Sigmoid colon (tissue), 4 donors: ENCODE measurements around the gene CDC20.

Experiments
- EP300 ChIP-seq, 4 donors: sonication (generic); formaldehyde crosslinking; IDR thresholded peaks; one replicate each; pipeline ENCODE4 v1.6.1; 2017; ENCODE audit warnings: antibody characterized with exemption in 4 of 4
- POLR2A ChIP-seq, 2 donors: fragments of 450-650 bp; IDR thresholded peaks; one replicate each; pipeline ENCODE4 v1.6.1; 2016; ENCODE audit warnings: antibody characterized with exemption in 2 of 2, mild to moderate bottlenecking in 2 of 2, moderate library complexity in 2 of 2
- TF ChIP-seq, protein P1 (sequence below), 4 experiments: fragments of 450-650 bp in 3 of 4; fragments of 200-600 bp in 1 of 4; IDR thresholded peaks; one replicate each; pipeline ENCODE4 v1.5.1; 2016 to 2019; ENCODE audit warnings: antibody characterized with exemption in 4 of 4, mild to moderate bottlenecking in 3 of 4, moderate library complexity in 2 of 4

DNA sequence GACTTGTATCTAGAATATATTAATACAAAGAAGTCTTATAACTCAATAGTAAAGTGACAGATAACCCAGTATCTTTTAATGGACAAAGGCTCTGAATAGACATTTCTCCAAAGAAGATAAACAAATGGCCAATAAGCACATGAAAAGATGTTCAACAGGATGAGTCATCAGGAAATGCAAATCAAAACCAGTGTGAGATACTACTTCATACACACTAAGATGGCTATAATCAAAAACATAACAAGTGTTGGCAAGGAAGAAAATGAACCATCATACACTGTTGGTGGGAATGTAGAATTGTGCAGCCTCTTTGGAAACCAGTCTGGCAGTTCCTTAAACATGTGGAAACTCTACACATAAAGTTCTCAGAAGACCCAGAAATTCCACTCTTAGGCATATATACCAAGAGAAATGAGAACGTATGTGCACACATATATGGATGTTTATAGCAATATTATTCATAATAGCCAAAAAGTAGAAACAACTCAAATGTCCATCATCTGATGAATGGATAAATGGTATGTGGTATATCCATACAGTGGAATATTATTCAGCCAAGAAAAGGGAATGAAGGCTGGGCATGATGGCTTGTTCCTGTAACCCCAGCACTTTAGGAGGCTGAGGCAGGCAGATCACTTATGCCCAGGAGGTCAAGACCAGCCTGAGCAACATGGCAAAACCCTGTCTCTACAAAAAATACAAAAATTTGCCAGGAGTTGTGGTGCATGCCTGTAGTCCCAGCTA lies 31.1 kb upstream of the CDC20 start:
- no peak for TF ChIP-seq POLR2A (IDR thresholded peaks at IDR 0.05)
- TF ChIP-seq, protein P1, sequence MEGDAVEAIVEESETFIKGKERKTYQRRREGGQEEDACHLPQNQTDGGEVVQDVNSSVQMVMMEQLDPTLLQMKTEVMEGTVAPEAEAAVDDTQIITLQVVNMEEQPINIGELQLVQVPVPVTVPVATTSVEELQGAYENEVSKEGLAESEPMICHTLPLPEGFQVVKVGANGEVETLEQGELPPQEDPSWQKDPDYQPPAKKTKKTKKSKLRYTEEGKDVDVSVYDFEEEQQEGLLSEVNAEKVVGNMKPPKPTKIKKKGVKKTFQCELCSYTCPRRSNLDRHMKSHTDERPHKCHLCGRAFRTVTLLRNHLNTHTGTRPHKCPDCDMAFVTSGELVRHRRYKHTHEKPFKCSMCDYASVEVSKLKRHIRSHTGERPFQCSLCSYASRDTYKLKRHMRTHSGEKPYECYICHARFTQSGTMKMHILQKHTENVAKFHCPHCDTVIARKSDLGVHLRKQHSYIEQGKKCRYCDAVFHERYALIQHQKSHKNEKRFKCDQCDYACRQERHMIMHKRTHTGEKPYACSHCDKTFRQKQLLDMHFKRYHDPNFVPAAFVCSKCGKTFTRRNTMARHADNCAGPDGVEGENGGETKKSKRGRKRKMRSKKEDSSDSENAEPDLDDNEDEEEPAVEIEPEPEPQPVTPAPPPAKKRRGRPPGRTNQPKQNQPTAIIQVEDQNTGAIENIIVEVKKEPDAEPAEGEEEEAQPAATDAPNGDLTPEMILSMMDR (IDR thresholded peaks at IDR 0.05), result no peak
- TF ChIP-seq EP300 (IDR thresholded peaks at IDR 0.05), result no peak
